NCI-H524 treated with DMSO at 0.1 percent for 48 hours (cell line): ENCODE measurements around the gene FOXJ3.

Source experiments
- DNase-seq: peaks from one replicate; lab custom pipeline; 2025; lab: John Stamatoyannopoulos, UW

The FOXJ3 gene

DNA sequence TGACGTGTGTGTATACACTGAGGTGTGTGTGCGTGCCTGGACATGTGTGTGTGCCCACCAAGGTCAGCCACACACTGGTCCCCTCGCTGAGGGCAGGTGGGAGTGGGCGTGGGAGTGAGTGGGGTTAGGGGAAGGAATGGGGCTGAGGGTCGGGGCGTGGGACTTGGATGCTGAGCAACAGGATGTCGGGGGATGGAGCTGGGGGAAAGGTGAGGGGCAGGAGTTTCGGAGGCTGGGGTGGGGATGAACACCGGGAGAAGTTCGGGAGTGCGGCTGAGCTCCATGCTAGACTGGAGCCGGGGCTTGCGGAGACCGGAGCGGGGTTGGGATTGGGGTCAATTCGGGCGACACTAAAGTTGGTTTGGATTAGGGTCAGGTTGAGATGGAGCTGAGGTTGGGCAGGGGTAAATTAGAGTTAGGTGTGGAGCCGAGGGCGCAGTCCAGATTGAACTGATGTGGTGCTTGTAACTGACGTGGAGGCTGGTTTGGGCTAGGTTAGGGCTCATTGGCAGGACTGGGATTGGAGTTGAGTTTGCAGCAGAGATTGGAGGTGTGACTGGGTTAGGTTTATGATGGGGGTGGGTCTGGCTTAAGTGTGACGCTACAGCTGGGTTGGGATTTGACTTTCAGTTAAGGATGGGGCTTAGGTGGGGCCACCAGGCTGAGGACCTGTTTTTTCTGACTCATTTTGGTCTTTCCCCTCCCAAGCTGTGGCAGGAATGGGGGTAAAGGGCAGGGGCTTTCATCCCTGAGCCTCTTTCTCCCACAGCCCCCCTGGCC is 167.2 kb downstream of the FOXJ3 start:
- DNase-seq, result no peak

GRCh38 chr1:42165511-42166210 is 169.4 kb downstream of the FOXJ3 start:
- DNase-seq, result no peak

- no peak for DNase-seq
These were observed 170.2 kb downstream of the FOXJ3 start, which contains the start of gene GUCA2A for GRCh38 chr1:42164551-42165420. GUCA2A (minus strand) TSS chr1:42164745; CDS start chr1:42164712, 33 bp downstream.

DNA sequence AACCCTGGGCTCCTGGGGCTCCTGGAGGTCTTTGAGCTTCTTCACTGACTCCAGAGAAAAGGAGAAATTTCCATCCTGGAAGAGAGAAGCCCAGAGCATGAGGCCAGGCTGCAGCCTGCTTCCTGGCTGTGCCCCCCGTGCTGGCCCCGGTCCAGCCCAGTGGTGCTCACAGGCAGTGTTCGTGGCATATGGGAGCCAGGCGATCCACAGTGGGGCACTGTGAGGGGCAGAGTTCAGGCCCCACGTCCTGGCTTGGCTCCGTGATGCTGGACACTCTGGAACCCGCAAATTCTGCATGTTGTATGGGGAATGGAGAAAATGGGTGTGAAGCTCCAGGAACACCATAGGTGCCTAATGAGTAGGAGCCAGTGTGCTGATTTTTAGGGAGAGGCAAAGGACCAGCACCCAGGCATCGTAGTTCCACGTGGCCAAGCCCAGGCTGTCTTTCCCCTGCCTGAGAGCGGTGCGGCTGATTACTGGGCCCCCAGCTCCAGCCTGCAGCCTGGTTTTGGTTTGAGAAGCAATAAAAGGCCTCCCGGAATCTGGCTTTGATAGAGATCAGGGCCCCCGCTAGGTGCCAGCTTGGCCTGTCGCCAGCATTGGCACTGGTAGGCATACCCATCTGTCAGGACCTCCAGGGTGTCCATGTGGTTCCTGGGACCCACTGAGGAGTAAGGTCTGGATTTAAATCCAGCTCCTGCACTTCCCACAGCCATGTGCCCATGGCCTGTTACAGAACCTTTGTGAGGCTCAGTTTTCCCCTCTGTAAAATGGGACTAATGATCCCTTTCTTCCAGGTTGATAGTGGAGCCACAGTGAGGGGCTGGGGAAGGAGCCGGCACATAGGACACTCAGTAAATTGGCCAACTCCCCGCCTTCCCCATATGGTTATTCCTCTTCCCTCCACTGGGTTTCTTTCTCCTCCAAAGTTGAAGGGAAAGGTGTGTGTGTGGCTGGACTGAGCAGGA is 171.2 kb downstream of the FOXJ3 start:
- DNase-seq, result no peak

DNA sequence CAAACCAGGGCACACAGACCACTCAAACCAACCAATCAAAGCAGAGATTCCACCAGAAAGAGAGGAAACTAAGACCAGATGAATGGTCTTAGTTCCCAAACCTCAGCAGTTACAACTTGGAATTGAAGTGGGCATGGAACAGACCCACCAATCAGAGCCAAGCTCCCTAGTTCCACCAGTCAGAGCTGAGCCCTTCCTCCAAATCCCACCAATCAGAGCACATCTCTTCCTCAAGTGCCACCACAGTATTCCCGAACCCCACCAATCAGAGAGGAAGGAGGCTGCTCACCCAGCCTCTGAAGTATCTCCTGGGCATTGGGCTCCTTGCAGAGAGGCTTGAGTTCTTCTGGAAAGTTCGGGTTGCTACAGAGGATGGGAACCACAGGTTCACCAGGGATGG is 171.9 kb downstream of the FOXJ3 start:
- no peak for DNase-seq

- DNase-seq, result no peak
These were observed 172.9 kb downstream of the FOXJ3 start for GRCh38 chr1:42162181-42162580.

DNA sequence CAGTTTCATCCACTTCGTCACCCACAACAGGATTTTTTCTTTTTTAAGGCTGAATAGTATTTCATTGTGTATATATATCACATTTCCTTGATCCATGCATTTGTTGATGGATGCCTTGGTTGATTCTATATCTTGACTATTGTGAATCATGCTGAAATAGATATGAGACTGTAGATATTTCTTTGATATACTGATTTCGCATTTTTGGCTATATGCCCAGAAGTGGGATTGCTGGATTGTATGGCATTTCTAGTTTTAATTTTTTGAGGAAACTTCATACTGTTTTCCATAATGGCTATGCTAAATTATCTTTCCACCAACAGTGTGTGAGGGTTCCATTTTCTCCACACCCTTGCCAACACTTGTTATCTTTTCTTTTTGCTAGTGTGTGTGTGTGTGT is 176.8 kb downstream of the FOXJ3 start:
- DNase-seq, result no peak

GRCh38 chr1:42157667-42158066 is 177.4 kb downstream of the FOXJ3 start:
- DNase-seq, result no peak

GRCh38 chr1:42155362-42155761 is 179.7 kb downstream of the FOXJ3 start:
- DNase-seq, result no peak

- no peak for DNase-seq
These were observed 180.3 kb downstream of the FOXJ3 start for GRCh38 chr1:42154685-42155084.

GRCh38 chr1:42153624-42154023 is 181.4 kb downstream of the FOXJ3 start:
- DNase-seq, result no peak

- no peak for DNase-seq
These were observed 182.0 kb downstream of the FOXJ3 start, which contains the start of gene GUCA2B for GRCh38 chr1:42152907-42153600. GUCA2B (plus strand) TSS chr1:42153410; CDS start chr1:42153451, 41 bp downstream.

DNA sequence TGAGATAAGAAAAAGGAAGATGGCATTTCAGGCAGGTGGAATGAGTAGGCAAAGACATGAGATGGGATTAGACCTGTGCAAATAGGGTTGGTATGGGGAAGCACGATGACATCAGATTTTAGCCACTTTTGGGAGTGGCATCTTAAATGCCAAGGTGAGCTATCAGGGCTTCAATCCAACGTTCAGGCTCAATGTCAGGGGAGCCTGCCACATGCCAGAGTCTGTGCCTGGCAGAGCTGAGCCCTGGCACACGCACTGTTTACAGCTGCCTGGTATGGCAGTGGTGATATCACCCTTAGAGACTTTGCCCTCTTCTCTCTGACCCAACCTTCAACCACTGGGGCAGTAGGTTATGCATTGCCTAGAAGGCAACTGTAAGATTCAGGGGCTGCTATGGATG is 182.9 kb downstream of the FOXJ3 start:
- DNase-seq, result no peak

- no peak for DNase-seq
These were observed 184.4 kb downstream of the FOXJ3 start for GRCh38 chr1:42150651-42151050.

DNA sequence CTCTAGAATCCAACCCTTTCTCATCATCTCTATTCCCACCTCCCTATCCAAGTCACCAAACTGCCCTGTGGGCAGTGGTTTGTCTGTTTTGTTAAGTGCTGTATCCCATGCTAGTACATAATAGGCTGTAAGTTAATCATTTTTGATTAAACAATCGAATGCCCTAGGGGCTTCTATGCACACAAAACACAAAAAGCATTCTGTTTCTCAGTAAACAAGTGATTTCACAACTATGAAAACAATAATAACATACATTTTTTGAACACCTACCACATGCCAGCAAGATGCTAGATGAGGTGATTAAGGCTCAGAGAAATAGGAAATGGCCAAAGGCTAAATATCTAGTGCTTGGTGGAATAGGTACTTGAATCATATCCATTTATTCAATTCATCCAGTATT is 186.9 kb downstream of the FOXJ3 start:
- no peak for DNase-seq

DNA sequence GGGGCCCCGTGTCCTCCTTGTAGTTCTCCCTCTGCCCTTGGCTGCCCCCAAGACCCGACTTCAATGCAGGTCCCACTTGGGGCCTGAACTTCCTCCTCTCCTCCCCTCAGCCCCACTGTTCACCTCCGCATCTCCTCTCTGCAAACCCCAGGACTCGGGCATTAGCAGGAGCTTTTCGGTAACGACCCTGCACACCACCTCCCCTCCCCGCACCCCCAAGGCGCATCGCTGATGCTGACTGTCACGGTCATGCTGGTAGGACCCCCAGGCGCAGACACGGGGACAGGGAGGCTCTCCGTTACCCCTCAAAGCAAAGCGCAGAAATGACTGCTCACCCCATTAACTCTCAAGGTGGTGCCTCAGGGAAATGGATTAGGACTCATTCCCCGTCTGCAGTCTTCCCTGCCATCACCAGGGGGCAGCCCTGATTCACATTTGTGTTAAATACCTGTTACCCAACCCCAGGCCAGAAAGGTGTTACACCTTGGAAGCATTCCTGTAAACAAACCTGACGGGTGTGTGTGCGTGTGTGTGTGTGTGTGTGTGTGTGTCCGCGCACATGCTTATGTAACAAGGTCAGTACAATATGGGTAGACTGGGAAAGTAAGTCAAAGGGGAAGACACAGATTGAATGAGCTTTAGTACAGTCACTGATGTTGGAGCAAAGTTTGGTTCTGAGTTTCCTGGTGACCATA is 188.3 kb downstream of the FOXJ3 start:
- no peak for DNase-seq

DNA sequence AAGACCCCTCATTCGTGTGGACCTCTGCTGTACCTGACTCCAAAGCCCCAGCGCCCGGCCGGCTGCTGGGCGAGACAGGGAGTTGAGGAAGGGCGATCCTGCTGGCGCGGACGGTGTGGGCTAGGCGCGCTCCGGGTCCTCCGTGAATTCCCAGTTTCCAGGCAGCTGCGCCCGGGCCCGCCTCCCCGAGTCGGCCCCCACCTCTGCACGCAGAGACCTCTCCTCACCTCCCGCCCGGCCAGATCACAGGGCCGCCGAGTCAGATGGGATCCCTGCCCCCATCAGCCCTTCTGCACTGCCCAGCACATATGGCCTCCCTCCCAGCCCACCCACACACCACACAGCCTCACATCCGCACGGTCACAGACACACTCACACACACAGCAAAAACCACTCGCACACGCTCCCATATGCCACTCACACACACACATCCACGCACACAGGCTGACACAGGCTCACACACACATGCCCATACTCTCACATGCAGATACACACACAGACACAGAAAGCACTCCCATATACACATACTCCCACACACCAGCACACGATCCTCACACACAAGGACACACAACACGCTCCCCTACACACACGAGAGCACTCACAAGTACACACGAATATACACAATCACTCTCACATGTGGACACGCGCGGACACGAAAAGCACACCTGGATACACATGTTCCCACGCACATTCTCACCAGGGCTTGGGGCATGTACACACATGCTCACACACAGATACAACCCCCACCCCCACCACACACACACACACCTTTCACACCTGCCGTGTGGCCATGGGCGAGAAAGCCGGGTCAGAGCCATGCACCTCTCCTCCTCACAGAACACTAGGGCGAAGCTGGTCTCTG is 189.0 kb downstream of the FOXJ3 start:
- DNase-seq, result no peak

- DNase-seq, result no peak
These were observed 189.7 kb downstream of the FOXJ3 start for GRCh38 chr1:42145389-42145716.

GRCh38 chr1:42144711-42145388 is 190.2 kb downstream of the FOXJ3 start:
- DNase-seq, result peak; percentile 27
